Natural killer cell (primary cell): ENCODE data around the gene GSKIP. TPM values are rescaled to one million over a fixed set of nuclear protein-coding genes. Genes with fewer than 3 reads are reported as not detected.

ENCODE experiments used
- ATAC-seq, 3 donors: fragments of 150-1000 bp in 2 of 3; fragments of 200-7000 bp in 1 of 3; cut with Tn5 transposase; 1 replicate in 1 of 3; 2 replicates in 2 of 3; pipeline ENCODE4 v1.10.0; 2021; ENCODE audit warnings: mild to moderate bottlenecking in 2 of 3, moderate library complexity in 2 of 3
- DNase-seq, 2 donors: peaks; one replicate each; pipeline versions ENCODE4 v3.0.0 to v3.0.0-alpha.2; 2013 to 2021; ENCODE audit warnings: mixed read lengths in 1 of 2
- H3K27ac ChIP-seq: one replicate; pipeline ENCODE4 v1.5.1; 2013; ENCODE audit warnings: mild to moderate bottlenecking, low read length
- H3K27me3 ChIP-seq: one replicate; pipeline ENCODE4 v1.6.1; 2013; ENCODE audit warnings: low read length; ENCODE audit not compliant: control insufficient read depth, insufficient read depth
- H3K36me3 ChIP-seq: one replicate; pipeline ENCODE4 v1.6.1; 2013; ENCODE audit warnings: low read length; ENCODE audit not compliant: control insufficient read depth, insufficient read depth
- H3K4me1 ChIP-seq: one replicate; pipeline ENCODE4 v1.6.1; 2013; ENCODE audit warnings: low read length; ENCODE audit not compliant: control insufficient read depth, insufficient read depth
- H3K4me3 ChIP-seq: one replicate; pipeline ENCODE4 v1.5.1; 2013; ENCODE audit warnings: low read length
- H3K9me3 ChIP-seq: one replicate; pipeline ENCODE4 v1.6.1; 2013; ENCODE audit warnings: low read length; ENCODE audit not compliant: control insufficient read depth, insufficient read depth
- H3K27ac Mint-ChIP-seq, 2 donors: one replicate each; pipeline ENCODE4 v1.8.0; 2022; ENCODE audit warnings: mild to moderate bottlenecking in 2 of 2, mixed read lengths in 2 of 2, moderate library complexity in 1 of 2
- H3K27me3 Mint-ChIP-seq, 2 donors: one replicate each; pipeline ENCODE4 v1.8.0; 2022; ENCODE audit warnings: low read depth in 2 of 2, mixed read lengths in 2 of 2
- H3K36me3 Mint-ChIP-seq: one replicate; pipeline ENCODE4 v1.8.0; 2022; ENCODE audit warnings: mixed read lengths
- H3K4me1 Mint-ChIP-seq, 2 donors: one replicate each; pipeline ENCODE4 v1.8.0; 2022; ENCODE audit warnings: mixed read lengths in 2 of 2
- H3K4me3 Mint-ChIP-seq: one replicate; pipeline ENCODE4 v1.8.0; 2022; ENCODE audit warnings: mild to moderate bottlenecking, moderate library complexity, mixed read lengths
- H3K9me3 Mint-ChIP-seq, 2 donors: one replicate each; pipeline ENCODE4 v1.8.0; 2022; ENCODE audit warnings: mixed read lengths in 2 of 2
- CTCF ChIP-seq: fragments of 200-600 bp; IDR thresholded peaks from one replicate; pipeline ENCODE4 v1.8.0; 2022; ENCODE audit warnings: antibody characterized with exemption
- WGBS: methylation state at CpG from one replicate; pipeline ENCODE4 v1.1.7; 2013; ENCODE audit warnings: missing lambda C conversion rate; ENCODE audit not compliant: insufficient coverage; 5-methylcytosine and 5-hydroxymethylcytosine counted together
- intact Hi-C: fragments of 100-400 bp; cut with micrococcal nuclease; formaldehyde crosslinking; loops from one replicate; pipeline ENCODE4 v1.14.2; 2022
- total RNA-seq, 4 donors: library from RNA; stranded (reverse); fragments of 120-200 nt in 1 of 4; gene quantifications; one replicate each; pipeline versions ENCODE4 v1.2.3 to v1.2.4, GENCODE V29; 2013 to 2022

Gene GSKIP
- total RNA-seq, 3 donors from 2014 or later (not counting 1 experiment from before 2014, with no cell fraction given), result 6.6 to 11.8 (median 7.9) TPM

- intact Hi-C loops, result no loop called here
- 70% methylated on average over 3 of the region's 3 CpGs for WGBS
- H3K9me3 Mint-ChIP-seq, result no peaks in the 10 kb centered on the region
- H3K27ac Mint-ChIP-seq, result no peak overlapping the region
- peaks cover 8 to 12% of the 10 kb centered on the region in 2 donors for H3K4me1 Mint-ChIP-seq
- no peaks in the 10 kb centered on the region for H3K4me1 ChIP-seq
- no peak overlapping the region for H3K4me3 Mint-ChIP-seq
- no peak overlapping the region for H3K4me3 ChIP-seq
- H3K27ac ChIP-seq, result no peak overlapping the region
- H3K36me3 ChIP-seq, result peaks cover 14% of the 10 kb centered on the region
- DNase-seq (no peak), ATAC-seq (peak in 1 of 3 donors; percentile 29)
- no peaks in the 10 kb centered on the region for H3K27me3 Mint-ChIP-seq
- H3K27me3 ChIP-seq, result no peaks in the 10 kb centered on the region
- no peaks in the 10 kb centered on the region for H3K9me3 ChIP-seq
- TF ChIP-seq CTCF, result no peak
- H3K36me3 Mint-ChIP-seq, result peaks cover 7% of the 10 kb centered on the region
These were observed 17.4 kb downstream of the GSKIP start for GRCh38 chr14:96380735-96381134.

GRCh38 chr14:96383445-96383844, 20.1 kb downstream of the GSKIP start:
- no peaks in the 10 kb centered on the region for H3K4me1 ChIP-seq
- no peak overlapping the region for H3K4me3 ChIP-seq
- no peaks in the 10 kb centered on the region for H3K27me3 ChIP-seq
- peaks cover 7% of the 10 kb centered on the region for H3K36me3 Mint-ChIP-seq
- no peak overlapping the region for H3K4me3 Mint-ChIP-seq
- ATAC-seq, result no peak
- H3K36me3 ChIP-seq, result peaks cover 18% of the 10 kb centered on the region
- no peak overlapping the region for H3K27ac Mint-ChIP-seq
- TF ChIP-seq CTCF, result no peak
- whole genome bisulfite sequencing, result 100% methylated on average over 2 of the region's 2 CpGs
- H3K27ac ChIP-seq, result no peak overlapping the region
- H3K9me3 Mint-ChIP-seq, result no peaks in the 10 kb centered on the region
- intact Hi-C loops, result no loop called here
- no peak for DNase-seq
- no peaks in the 10 kb centered on the region for H3K9me3 ChIP-seq
- H3K27me3 Mint-ChIP-seq, result no peaks in the 10 kb centered on the region
- peaks cover 7 to 8% of the 10 kb centered on the region in 2 donors for H3K4me1 Mint-ChIP-seq

- intact Hi-C loops, result no loop called here
- Histone ChIP-seq H3K36me3 (peaks cover 18% of the 10 kb centered on the region), H3K27me3 (no peaks in the 10 kb centered on the region), H3K9me3 (no peaks in the 10 kb centered on the region), H3K4me1 (no peaks in the 10 kb centered on the region), H3K4me3 (no peak overlapping the region), H3K27ac (no peak overlapping the region)
- H3K27me3 Mint-ChIP-seq, result no peaks in the 10 kb centered on the region
- peaks cover 7 to 8% of the 10 kb centered on the region in 2 donors for H3K4me1 Mint-ChIP-seq
- H3K36me3 Mint-ChIP-seq, result peaks cover 7% of the 10 kb centered on the region
- TF ChIP-seq CTCF, result no peak
- DNase-seq (no peak), ATAC-seq (no peak)
- H3K27ac Mint-ChIP-seq, result no peak overlapping the region
- WGBS, result 92% methylated on average over 1 of the region's 1 CpG
- H3K4me3 Mint-ChIP-seq, result no peak overlapping the region
- H3K9me3 Mint-ChIP-seq, result no peaks in the 10 kb centered on the region
These were observed 20.7 kb downstream of the GSKIP start for GRCh38 chr14:96384053-96384452.

- H3K36me3 ChIP-seq, result peaks cover 18% of the 10 kb centered on the region
- no CpG with 5 or more reads among the region's 1 CpG for WGBS
These were observed 21.4 kb downstream of the GSKIP start for GRCh38 chr14:96384740-96385139.

More at GRCh38 chr14:96384740-96385139, 21.4 kb downstream of the GSKIP start:
- DNase-seq, result no peak
- Histone ChIP-seq H3K4me1 (no peaks in the 10 kb centered on the region), H3K27me3 (no peaks in the 10 kb centered on the region), H3K9me3 (no peaks in the 10 kb centered on the region), H3K4me3 (no peak overlapping the region), H3K27ac (no peak overlapping the region)
- no peaks in the 10 kb centered on the region for H3K9me3 Mint-ChIP-seq
- TF ChIP-seq CTCF, result no peak
- intact Hi-C loops, result no loop called here
- ATAC-seq, result no peak
- H3K4me3 Mint-ChIP-seq, result no peak overlapping the region
- H3K36me3 Mint-ChIP-seq, result peaks cover 7% of the 10 kb centered on the region
- H3K27me3 Mint-ChIP-seq, result no peaks in the 10 kb centered on the region
- H3K4me1 Mint-ChIP-seq, result peaks cover 7 to 8% of the 10 kb centered on the region in 2 donors
- H3K27ac Mint-ChIP-seq, result no peak overlapping the region
